A549 (cell line): ENCODE measurements around the gene PCK1. TPM values are rescaled to one million over a fixed set of nuclear protein-coding genes. Genes with fewer than 3 reads are reported as not detected.

ENCODE experiments used
- ATAC-seq, 2 experiments: fragments of 200-7000 bp in 1 of 2; fragments of >200 bp in 1 of 2; cut with Nextera tagmentation in 1 of 2; cut with Tn5 transposase in 1 of 2; 3 replicates each; pipeline versions ENCODE4 v1.8.0 to v1.9.1; 2018 to 2020; ENCODE audit warnings: mild to moderate bottlenecking in 1 of 2, moderate library complexity in 1 of 2
- CTCF ChIA-PET: fragments of 300-600 bp; sonication (Branson Sonifier 250); formaldehyde crosslinking; extraction: SDS; loops from one replicate; lab custom pipeline; 2021; ENCODE audit warnings: antibody characterized with exemption, inconsistent platforms; lab: Yijun Ruan, JAX
- POLR2A ChIA-PET: fragments of 350-600 bp; formaldehyde crosslinking; extraction: SDS; loops from one replicate; lab custom pipeline; 2021; ENCODE audit warnings: antibody characterized with exemption, inconsistent platforms; lab: Yijun Ruan, JAX
- DNase-seq, 2 experiments: peaks; one replicate each; pipeline versions ENCODE4 v3.0.0 to v3.0.0-alpha.2; 2011 to 2016; ENCODE audit warnings: low read depth in 1 of 2, low spot score in 1 of 2
- FAIRE-seq: peaks from 2 replicates; lab custom pipeline; 2011; peaks lifted over from hg19 to GRCh38; lab: Jason Lieb, UNC
- H3K27ac ChIP-seq, 2 experiments: fragments of >200 bp; sonication (Bioruptor Twin); formaldehyde crosslinking; 3 replicates each; pipeline ENCODE4 v1.5.1; 2016 to 2017
- H3K4me1 ChIP-seq: fragments of >200 bp; sonication (Bioruptor Twin); formaldehyde crosslinking; 3 replicates; pipeline ENCODE4 v1.6.1; 2016
- H3K4me2 ChIP-seq: fragments of >200 bp; sonication (Bioruptor Twin); formaldehyde crosslinking; 3 replicates; pipeline ENCODE4 v1.6.1; 2016
- H3K4me3 ChIP-seq: fragments of >200 bp; sonication (Bioruptor Twin); formaldehyde crosslinking; 3 replicates; pipeline ENCODE4 v1.5.1; 2016
- H3K9me3 ChIP-seq: fragments of >200 bp; sonication (Bioruptor Twin); formaldehyde crosslinking; 3 replicates; pipeline ENCODE4 v1.6.1; 2016
- BHLHE40 ChIP-seq: IDR thresholded peaks from 2 replicates; pipeline ENCODE4 v1.6.1; 2012; ENCODE audit warnings: low read depth, low read length, inconsistent platforms
- CEBPB ChIP-seq, 2 experiments: fragments of >200 bp in 1 of 2; sonication (Bioruptor Twin) in 1 of 2; formaldehyde crosslinking in 1 of 2; IDR thresholded peaks; 2 replicates each; pipeline ENCODE4 v1.6.1; 2012 to 2016
- CHD2 ChIP-seq: fragments of 150-350 bp; IDR thresholded peaks from 2 replicates; pipeline ENCODE4 v1.6.1; 2014; ENCODE audit warnings: low read length; ENCODE audit not compliant: partially characterized antibody
- CHD4 ChIP-seq: fragments of 200-600 bp; sonication (generic); IDR thresholded peaks from 2 replicates; pipeline ENCODE4 v1.6.1; 2016; ENCODE audit warnings: antibody characterized with exemption, mild to moderate bottlenecking, borderline replicate concordance
- EHMT2 ChIP-seq: fragments of 200-600 bp; sonication (generic); IDR thresholded peaks from 2 replicates; pipeline ENCODE4 v1.6.1; 2016; ENCODE audit warnings: antibody characterized with exemption, low read depth, mild to moderate bottlenecking, moderate library complexity
- ESRRA ChIP-seq: fragments of 150-350 bp; IDR thresholded peaks from 2 replicates; pipeline ENCODE4 v1.6.1; 2014; ENCODE audit warnings: mild to moderate bottlenecking, low read length, borderline replicate concordance
- FOSB ChIP-seq: fragments of 250-450 bp; sonication (Bioruptor Pico); IDR thresholded peaks from 2 replicates; pipeline ENCODE4 v1.5.0; 2020; ENCODE audit warnings: mild to moderate bottlenecking, moderate library complexity
- FOXS1 ChIP-seq: fragments of 250-450 bp; sonication (Bioruptor Pico); IDR thresholded peaks from 2 replicates; pipeline ENCODE4 v1.5.0; 2020; ENCODE audit warnings: mild to moderate bottlenecking, moderate library complexity
- GATA3 ChIP-seq: IDR thresholded peaks from 2 replicates; pipeline ENCODE4 v1.6.1; 2012; ENCODE audit warnings: borderline replicate concordance
- HEYL ChIP-seq: fragments of 250-450 bp; sonication (Bioruptor Pico); IDR thresholded peaks from 2 replicates; pipeline ENCODE4 v1.8.0; 2021; ENCODE audit warnings: mild to moderate bottlenecking, moderate library complexity
- HOXB13 ChIP-seq: fragments of 250-450 bp; sonication (Bioruptor Pico); IDR thresholded peaks from 2 replicates; pipeline ENCODE4 v1.5.0; 2020; ENCODE audit warnings: low read depth, mild to moderate bottlenecking, moderate library complexity
- JUN ChIP-seq, 2 experiments: fragments of >200 bp; sonication (Bioruptor Twin); formaldehyde crosslinking; IDR thresholded peaks; 2 replicates in 1 of 2; 3 replicates in 1 of 2; pipeline ENCODE4 v1.6.1; 2016 to 2017
- KDM1A ChIP-seq: fragments of 200-600 bp; sonication (generic); IDR thresholded peaks from 2 replicates; pipeline ENCODE4 v1.6.1; 2016; ENCODE audit warnings: low read depth, mild to moderate bottlenecking
- MAFK ChIP-seq: fragments of 450-650 bp; IDR thresholded peaks from 2 replicates; pipeline ENCODE4 v1.6.1; 2014; ENCODE audit not compliant: partially characterized antibody
- MYC ChIP-seq: IDR thresholded peaks from 2 replicates; pipeline ENCODE4 v1.6.1; 2012; ENCODE audit warnings: mild to moderate bottlenecking, inconsistent platforms, low read length, improper control_type of control experiment, borderline replicate concordance
- PHF8 ChIP-seq: fragments of 200-600 bp; sonication (generic); IDR thresholded peaks from 2 replicates; pipeline ENCODE4 v1.6.1; 2016; ENCODE audit warnings: low read depth, mild to moderate bottlenecking, antibody characterized with exemption, moderate library complexity, borderline replicate concordance
- RNF2 ChIP-seq: fragments of 200-600 bp; sonication (generic); IDR thresholded peaks from 2 replicates; pipeline ENCODE4 v1.6.1; 2016; ENCODE audit warnings: low read depth, mild to moderate bottlenecking, antibody characterized with exemption, moderate library complexity, borderline replicate concordance
- SMC3 ChIP-seq: fragments of >200 bp; sonication (Bioruptor Twin); formaldehyde crosslinking; IDR thresholded peaks from 3 replicates; pipeline ENCODE4 v1.6.1; 2018; ENCODE audit warnings: inconsistent platforms
- SREBF2 ChIP-seq: fragments of 450-650 bp; IDR thresholded peaks from 2 replicates; pipeline ENCODE4 v1.6.1; 2014; ENCODE audit warnings: mild to moderate bottlenecking, moderate library complexity
- ZC3H11A ChIP-seq: fragments of 450-650 bp; IDR thresholded peaks from 2 replicates; pipeline ENCODE4 v1.6.1; 2014; ENCODE audit warnings: antibody characterized with exemption, mild to moderate bottlenecking
- WGBS: methylation state at CpG from one replicate; pipeline ENCODE4 v1.1.6; 2017; ENCODE audit errors: missing lambda C conversion rate; 5-methylcytosine and 5-hydroxymethylcytosine counted together
- polyA plus RNA-seq, 4 experiments: library from polyadenylated mRNA; depleted of rRNA in 3 of 4; stranded (reverse); fragments of >200 nt; fragmentation: RNase III in 1 of 4; extraction: RNeasy Plus Mini Kit Qiagen cat#74134 plus additional on column Dnase treatment in 1 of 4; gene quantifications; 2 replicates in 3 of 4; 3 replicates in 1 of 4; pipeline ENCODE4 v1.2.3, GENCODE V29; 2011 to 2017
- TF ChIP-seq, protein P1 (sequence below): fragments of 250-450 bp; sonication (Bioruptor Pico); IDR thresholded peaks from 2 replicates; pipeline ENCODE4 v1.5.0; 2020; ENCODE audit warnings: low read depth, mild to moderate bottlenecking, moderate library complexity
- TF ChIP-seq, protein P2 (sequence below): fragments of 150-350 bp; IDR thresholded peaks from 2 replicates; pipeline ENCODE4 v1.6.1; 2014; ENCODE audit warnings: low read depth, mild to moderate bottlenecking, low read length

Gene PCK1
- polyA plus RNA-seq, 2 of the 4 experiments (the other 2 are of a cell fraction) = 0.04 to 0.12 TPM

GRCh38 chr20:57559289-57559634 lies 1.6 kb upstream of the PCK1 start:
- FAIRE-seq = no peak

GRCh38 chr20:57559658-57560553 lies 1.0 kb upstream of the PCK1 start:
- Histone ChIP-seq H3K4me2 (peak overlapping the region; percentile 61; the same call in 2 of the 3 replicates), H3K9me3 (no peaks in the 10 kb centered on the region), H3K4me3 (0 out of 3 replicates have a peak overlapping the region, but pooled peaks have one; percentile 13), H3K4me1 (peaks cover 24% of the 10 kb centered on the region), H3K27ac (no peak overlapping the region)
- 46% methylated on average over 8 of the region's 8 CpGs for WGBS
- TF ChIP-seq FOSB (CRISPR knock-in tag) (no peak), ESRRA (no peak), JUN (IDR thresholded peaks at IDR 0.05) (no peak), PHF8 (no peak), FOXS1 (CRISPR knock-in tag) (no peak), GATA3 (no peak), MAFK (no peak), ZC3H11A (no peak), HEYL (CRISPR knock-in tag) (no peak), KDM1A (no peak), SREBF2 (no peak), CEBPB (IDR thresholded peaks at IDR 0.05) (no peak), BHLHE40 (no peak), RNF2 (no peak), CHD2 (no peak), HOXB13 (CRISPR knock-in tag) (no peak)
- TF ChIP-seq, protein P1, sequence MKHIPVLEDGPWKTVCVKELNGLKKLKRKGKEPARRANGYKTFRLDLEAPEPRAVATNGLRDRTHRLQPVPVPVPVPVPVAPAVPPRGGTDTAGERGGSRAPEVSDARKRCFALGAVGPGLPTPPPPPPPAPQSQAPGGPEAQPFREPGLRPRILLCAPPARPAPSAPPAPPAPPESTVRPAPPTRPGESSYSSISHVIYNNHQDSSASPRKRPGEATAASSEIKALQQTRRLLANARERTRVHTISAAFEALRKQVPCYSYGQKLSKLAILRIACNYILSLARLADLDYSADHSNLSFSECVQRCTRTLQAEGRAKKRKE (CRISPR knock-in tag) = no peak
- FAIRE-seq (no peak), DNase-seq (no peak), ATAC-seq (no peak)
- ChIA-PET CTCF (interaction anchor here (1.2 to 2.6 kb wide), 3 partner anchors 23 to 45 kb away, joined by 3 to 6 read pairs (median 6); no protein-coding TSS in a partner anchor), POLR2A (no interaction called here)

More at GRCh38 chr20:57559289-57559634, 1.6 kb upstream of the PCK1 start:
- ATAC-seq = no peak
- 0 out of 3 replicates have a peak overlapping the region, but pooled peaks have one; percentile 13 for H3K4me3 ChIP-seq
- H3K4me2 ChIP-seq = peak overlapping the region; percentile 61
- DNase-seq = no peak
- no peak overlapping the region for H3K27ac ChIP-seq
- WGBS = 31% methylated on average over 10 of the region's 10 CpGs
- TF ChIP-seq, protein P2, sequence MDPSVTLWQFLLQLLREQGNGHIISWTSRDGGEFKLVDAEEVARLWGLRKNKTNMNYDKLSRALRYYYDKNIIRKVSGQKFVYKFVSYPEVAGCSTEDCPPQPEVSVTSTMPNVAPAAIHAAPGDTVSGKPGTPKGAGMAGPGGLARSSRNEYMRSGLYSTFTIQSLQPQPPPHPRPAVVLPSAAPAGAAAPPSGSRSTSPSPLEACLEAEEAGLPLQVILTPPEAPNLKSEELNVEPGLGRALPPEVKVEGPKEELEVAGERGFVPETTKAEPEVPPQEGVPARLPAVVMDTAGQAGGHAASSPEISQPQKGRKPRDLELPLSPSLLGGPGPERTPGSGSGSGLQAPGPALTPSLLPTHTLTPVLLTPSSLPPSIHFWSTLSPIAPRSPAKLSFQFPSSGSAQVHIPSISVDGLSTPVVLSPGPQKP = no peak
- no peak for TF ChIP-seq CHD2
- no peak for TF ChIP-seq SREBF2
- no peak for TF ChIP-seq EHMT2
- no peak for TF ChIP-seq CHD4
- no peak for TF ChIP-seq MYC
- no peak for TF ChIP-seq SMC3
- ChIA-PET CTCF (interaction anchor here (1.2 to 2.4 kb wide), 2 partner anchors 37 to 44 kb away, joined by 3 to 6 read pairs; no protein-coding TSS in a partner anchor), POLR2A (no interaction called here)
- peaks cover 24% of the 10 kb centered on the region for H3K4me1 ChIP-seq
- no peaks in the 10 kb centered on the region for H3K9me3 ChIP-seq
